IMR-90 (cell line): ENCODE measurements around the gene PPP1R9A. TPM values are rescaled to one million over a fixed set of nuclear protein-coding genes. Genes with fewer than 3 reads are reported as not detected.

Experiments used
- ATAC-seq: fragments of 200-7000 bp; cut with Tn5 transposase; 2 replicates; pipeline ENCODE4 v1.9.1; 2020; ENCODE audit warnings: low read depth, mild to moderate bottlenecking, moderate library complexity
- BruUV-seq: library from RNA; stranded (reverse); fragments of 400-500 nt; replicated peaks from 2 replicates; lab custom pipeline; 2021; lab: Mats Ljungman, UMichigan
- CTCF ChIA-PET: fragments of 300-600 bp; formaldehyde crosslinking; extraction: SDS; loops from one replicate; lab custom pipeline; 2021; ENCODE audit warnings: antibody characterized with exemption; lab: Yijun Ruan, JAX
- POLR2A ChIA-PET: fragments of 300-600 bp; sonication (Branson Sonifier 250); formaldehyde crosslinking; loops from one replicate; lab custom pipeline; 2022; ENCODE audit warnings: antibody characterized with exemption; ENCODE audit not compliant: unreplicated experiment; lab: Charles Lee
- DNase-seq: peaks from one replicate; pipeline ENCODE4 v3.0.0; 2013
- H2AFZ ChIP-seq: replicated peaks from 2 replicates; pipeline ENCODE3; 2013; ENCODE audit warnings: low read length, mild to moderate bottlenecking; ENCODE audit not compliant: poor library complexity
- H2AK5ac ChIP-seq: 2 replicates; pipeline ENCODE4 v1.6.1; 2013; ENCODE audit warnings: low read depth, low read length, inconsistent platforms
- H2AK9ac ChIP-seq: replicated peaks from 2 replicates; pipeline ENCODE3; 2013; ENCODE audit warnings: mild to moderate bottlenecking, low read depth, low read length, moderate library complexity; ENCODE audit not compliant: poor library complexity
- H2BK120ac ChIP-seq: 2 replicates; pipeline ENCODE4 v1.6.1; 2013; ENCODE audit warnings: low read depth, low read length, inconsistent platforms
- H2BK15ac ChIP-seq: 3 replicates; pipeline ENCODE4 v1.6.1; 2013; ENCODE audit warnings: low read depth, low read length, inconsistent platforms
- H2BK20ac ChIP-seq: 2 replicates; pipeline ENCODE4 v1.6.1; 2013; ENCODE audit warnings: low read depth, mild to moderate bottlenecking, inconsistent platforms, low read length, moderate library complexity
- H2BK5ac ChIP-seq: 2 replicates; pipeline ENCODE4 v1.6.1; 2013; ENCODE audit warnings: mild to moderate bottlenecking, low read depth, low read length, inconsistent platforms; ENCODE audit not compliant: poor library complexity, severe bottlenecking
- H3K14ac ChIP-seq: replicated peaks from 2 replicates; pipeline ENCODE4 v1.6.1; 2013; ENCODE audit warnings: low read depth, low read length, inconsistent platforms
- H3K18ac ChIP-seq: 2 replicates; pipeline ENCODE4 v1.6.1; 2013; ENCODE audit warnings: low read depth, low read length, control low read depth
- H3K23ac ChIP-seq: 2 replicates; pipeline ENCODE4 v1.6.1; 2013; ENCODE audit warnings: low read depth, low read length, inconsistent platforms
- H3K27ac ChIP-seq: 2 replicates; pipeline ENCODE4 v1.5.1; 2013; ENCODE audit warnings: mild to moderate bottlenecking, control low read depth, low read length; ENCODE audit not compliant: insufficient read depth
- H3K27me3 ChIP-seq: 2 replicates; pipeline ENCODE4 v1.6.1; 2013; ENCODE audit warnings: low read length; ENCODE audit not compliant: control insufficient read depth, insufficient read depth
- H3K36me3 ChIP-seq: 2 replicates; pipeline ENCODE4 v1.6.1; 2013; ENCODE audit warnings: low read length, mixed read lengths; ENCODE audit not compliant: control insufficient read depth, insufficient read depth
- H3K4ac ChIP-seq: 2 replicates; pipeline ENCODE4 v1.6.1; 2013; ENCODE audit warnings: low read depth, low read length, inconsistent platforms
- H3K4me1 ChIP-seq: 2 replicates; pipeline ENCODE4 v1.6.1; 2013; ENCODE audit warnings: low read length, mixed read lengths; ENCODE audit not compliant: control insufficient read depth, insufficient read depth
- H3K4me2 ChIP-seq: 2 replicates; pipeline ENCODE4 v1.6.1; 2013; ENCODE audit warnings: low read depth, mild to moderate bottlenecking, control low read depth, low read length, moderate library complexity
- H3K4me3 ChIP-seq: 2 replicates; pipeline ENCODE4 v1.5.1; 2013; ENCODE audit warnings: low read depth, mild to moderate bottlenecking, control low read depth, low read length, moderate library complexity; ENCODE audit not compliant: insufficient read depth
- H3K56ac ChIP-seq: 2 replicates; pipeline ENCODE4 v1.6.1; 2013; ENCODE audit warnings: low read length, inconsistent platforms; ENCODE audit not compliant: insufficient read depth; ENCODE audit errors: extremely low read depth
- H3K79me1 ChIP-seq, 2 experiments: 2 replicates each; pipeline ENCODE4 v1.6.1; 2013; ENCODE audit warnings: low read length in 2 of 2, inconsistent platforms in 1 of 2, low read depth in 1 of 2
- H3K9ac ChIP-seq: 2 replicates; pipeline ENCODE4 v1.6.1; 2013; ENCODE audit warnings: low read depth, low read length, control low read depth
- H3K9me1 ChIP-seq: 2 replicates; pipeline ENCODE4 v1.6.1; 2013; ENCODE audit warnings: low read length, inconsistent platforms; ENCODE audit not compliant: insufficient read depth
- H3K9me3 ChIP-seq: 2 replicates; pipeline ENCODE4 v1.6.1; 2013; ENCODE audit warnings: low read length; ENCODE audit not compliant: control insufficient read depth, insufficient read depth
- H4K20me1 ChIP-seq: 2 replicates; pipeline ENCODE4 v1.6.1; 2013; ENCODE audit warnings: low read length, inconsistent platforms; ENCODE audit not compliant: insufficient read depth
- H4K5ac ChIP-seq: 2 replicates; pipeline ENCODE4 v1.6.1; 2013; ENCODE audit warnings: mild to moderate bottlenecking, low read depth, low read length, control low read depth
- H4K8ac ChIP-seq, 2 experiments: 2 replicates each; pipeline ENCODE4 v1.6.1; 2013; ENCODE audit warnings: low read depth in 2 of 2, low read length in 2 of 2, control low read depth in 1 of 2, inconsistent platforms in 1 of 2
- H4K91ac ChIP-seq: 2 replicates; pipeline ENCODE4 v1.6.1; 2013; ENCODE audit warnings: low read depth, low read length, inconsistent platforms; ENCODE audit not compliant: insufficient read depth
- BHLHE40 ChIP-seq: fragments of 150-350 bp; IDR thresholded peaks from 2 replicates; pipeline ENCODE4 v1.6.1; 2016; ENCODE audit warnings: mild to moderate bottlenecking, low read depth, low read length
- CEBPB ChIP-seq: IDR thresholded peaks from 2 replicates; pipeline ENCODE4 v1.6.1; 2012; ENCODE audit warnings: low read depth, low read length, improper control_type of control experiment
- CHD1 ChIP-seq: IDR thresholded peaks from 2 replicates; pipeline ENCODE4 v1.6.1; 2012; ENCODE audit warnings: low read depth, low read length, improper control_type of control experiment
- CTCF ChIP-seq: conservative IDR thresholded peaks from 2 replicates; pipeline ENCODE4 v1.5.1; 2012; ENCODE audit warnings: mild to moderate bottlenecking, low read depth, low read length, improper control_type of control experiment
- ELK1 ChIP-seq: fragments of 150-350 bp; IDR thresholded peaks from 2 replicates; pipeline ENCODE4 v1.6.1; 2016; ENCODE audit warnings: low read depth, mild to moderate bottlenecking, low read length, moderate library complexity, borderline replicate concordance
- FOS ChIP-seq: fragments of 150-350 bp; IDR thresholded peaks from 2 replicates; pipeline ENCODE4 v1.6.1; 2016; ENCODE audit warnings: low read depth, low read length
- MAFK ChIP-seq: IDR thresholded peaks from 2 replicates; pipeline ENCODE4 v1.6.1; 2012; ENCODE audit warnings: low read depth, low read length, improper control_type of control experiment
- MAZ ChIP-seq: IDR thresholded peaks from 2 replicates; pipeline ENCODE4 v1.6.1; 2012; ENCODE audit warnings: low read depth, mild to moderate bottlenecking, low read length, improper control_type of control experiment, moderate library complexity, borderline replicate concordance
- MXI1 ChIP-seq: IDR thresholded peaks from 2 replicates; pipeline ENCODE4 v1.6.1; 2012; ENCODE audit warnings: low read depth, mild to moderate bottlenecking, low read length, moderate library complexity, borderline replicate concordance
- NFE2L2 ChIP-seq: fragments of 150-350 bp; IDR thresholded peaks from 2 replicates; pipeline ENCODE4 v1.6.1; 2016; ENCODE audit warnings: low read depth, mild to moderate bottlenecking, low read length
- POLR2A ChIP-seq: IDR thresholded peaks from 2 replicates; pipeline ENCODE4 v1.6.1; 2012; ENCODE audit warnings: mild to moderate bottlenecking, low read depth, low read length
- RAD21 ChIP-seq: IDR thresholded peaks from 2 replicates; pipeline ENCODE4 v1.6.1; 2012; ENCODE audit warnings: low read length, improper control_type of control experiment
- RCOR1 ChIP-seq: IDR thresholded peaks from 2 replicates; pipeline ENCODE4 v1.6.1; 2012; ENCODE audit warnings: mild to moderate bottlenecking, low read length, improper control_type of control experiment; ENCODE audit not compliant: insufficient replicate concordance
- RFX5 ChIP-seq: IDR thresholded peaks from 2 replicates; pipeline ENCODE4 v1.8.0; 2012; ENCODE audit warnings: low read depth, mild to moderate bottlenecking, low read length, moderate library complexity
- SMC3 ChIP-seq: fragments of 150-350 bp; IDR thresholded peaks from 2 replicates; pipeline ENCODE4 v1.6.1; 2016; ENCODE audit warnings: low read depth, mild to moderate bottlenecking, antibody characterized with exemption, low read length, moderate library complexity
- USF2 ChIP-seq: fragments of 150-350 bp; IDR thresholded peaks from 2 replicates; pipeline ENCODE4 v1.6.1; 2017; ENCODE audit warnings: mild to moderate bottlenecking, antibody characterized with exemption, low read length, low read depth
- WGBS, 2 experiments: methylation state at CpG; one replicate each; pipeline versions ENCODE4 v1.1.5 to v1.1.7; 2013; ENCODE audit warnings: missing lambda C conversion rate in 2 of 2; ENCODE audit not compliant: insufficient read length in 1 of 2; ENCODE audit errors: extremely low coverage in 2 of 2; 5-methylcytosine and 5-hydroxymethylcytosine counted together
- dilution Hi-C: fragments of 300-500 bp; cut with HindIII; formaldehyde crosslinking; loops from one replicate; pipeline ENCODE4 v1.14.3; 2018; ENCODE audit warnings: low sequenced_read_pairs; ENCODE audit not compliant: unreplicated experiment
- in situ Hi-C: fragments of 300-500 bp; cut with MboI; formaldehyde crosslinking; loops from 3 replicates; pipeline ENCODE4 v1.14.3; 2019; ENCODE audit warnings: low sequenced_read_pairs, inconsistent platforms, mixed read lengths
- intact Hi-C: fragments of 100-400 bp; cut with micrococcal nuclease; formaldehyde crosslinking; loops from 2 replicates; pipeline ENCODE4 v1.10.0; 2022
- polyA plus RNA-seq, 3 experiments: library from polyadenylated mRNA; depleted of rRNA; stranded (reverse); fragments of >200 nt; gene quantifications; 2 replicates each; pipeline ENCODE4 v1.2.3, GENCODE V29; 2012; ENCODE audit warnings: low replicate concordance in 1 of 3
- total RNA-seq: library from RNA; depleted of rRNA; stranded (reverse); fragments of >200 nt; gene quantifications from 2 replicates; pipeline ENCODE4 v1.2.3, GENCODE V29; 2012

PPP1R9A gene
- total and polyA plus RNA-seq, 2 of the 4 experiments (the other 2 are of a cell fraction), result not detected

- H2BK5ac ChIP-seq, result no peak overlapping the region
- in situ Hi-C loops (no loop called here), dilution Hi-C loops (no loop called here), intact Hi-C loops (no loop called here)
- no peak overlapping the region for H3K14ac ChIP-seq
- H3K4me1 ChIP-seq, result no peaks in the 10 kb centered on the region
- ChIA-PET CTCF (no interaction called here), POLR2A (no interaction called here)
- DNase-seq, result no peak
- H4K91ac ChIP-seq, result no peak overlapping the region
- no peak overlapping the region for H3K23ac ChIP-seq
- no peaks in the 10 kb centered on the region for H3K79me1 ChIP-seq
- no peaks in the 10 kb centered on the region for H3K9me3 ChIP-seq
- WGBS, 2 experiments, result no CpG with 5 or more reads among the region's 2 CpGs
- TF ChIP-seq NFE2L2 (no peak), USF2 (no peak), ELK1 (no peak), FOS (no peak), SMC3 (no peak), POLR2A (no peak), MAFK (no peak), MAZ (no peak), BHLHE40 (no peak), CEBPB (no peak), MXI1 (no peak), RAD21 (no peak), RFX5 (no peak), CTCF (no peak), CHD1 (no peak), RCOR1 (no peak)
- H3K18ac ChIP-seq, result no peak overlapping the region
- BruUV-seq, result no TSS peak
- H2BK120ac ChIP-seq, result no peak overlapping the region
- no peak overlapping the region for H2AK5ac ChIP-seq
- no peak for ATAC-seq
- no peak overlapping the region for H3K4me2 ChIP-seq
- H2BK15ac ChIP-seq, result no peak overlapping the region
- no peaks in the 10 kb centered on the region for H3K36me3 ChIP-seq
- no peak overlapping the region for H4K8ac ChIP-seq
- H4K20me1 ChIP-seq, result no peaks in the 10 kb centered on the region
- H3K9ac ChIP-seq, result no peak overlapping the region
- no peak overlapping the region for H3K56ac ChIP-seq
- H3K27ac ChIP-seq, result no peak overlapping the region
- H3K27me3 ChIP-seq, result no peaks in the 10 kb centered on the region
- no peak overlapping the region for H2BK20ac ChIP-seq
- no peaks in the 10 kb centered on the region for H3K9me1 ChIP-seq
- no peak overlapping the region for H3K4me3 ChIP-seq
- no peak overlapping the region for H3K4ac ChIP-seq
- H4K5ac ChIP-seq, result no peak overlapping the region
- H2AFZ ChIP-seq, result no peak overlapping the region
- H2AK9ac ChIP-seq, result no peak overlapping the region
Measured at GRCh38 chr7:95262875-95263274, 355.5 kb downstream of the PPP1R9A start.
